GM08714 (cell line): ENCODE results near the gene MEN1.
"Not testable (repeated sequence)": the region's sequence is repeated elsewhere in the genome, so short reads cannot be mapped to it uniquely, and the experiment has no call there.

Experiments
- H3K4me3 ChIP-seq: fragments of 200-500 bp; sonication (Bioruptor generic); 2 replicates; pipeline ENCODE4 v1.5.1; 2014; ENCODE audit warnings: mild to moderate bottlenecking, low read length, inconsistent platforms
- ZNF274 ChIP-seq: IDR thresholded peaks from 2 replicates; pipeline ENCODE4 v1.6.1; 2012; ENCODE audit warnings: mild to moderate bottlenecking, low read depth, low read length

MEN1 gene

GRCh38 chr11:64850979-64851567 lies 40.7 kb upstream of the MEN1 start:
- H3K4me3 ChIP-seq = no peak overlapping the region; the same call in 1 of the 2 replicates
- TF ChIP-seq ZNF274 = no peak

- TF ChIP-seq ZNF274 = no peak
- no peak overlapping the region for H3K4me3 ChIP-seq
These were observed 39.4 kb upstream of the MEN1 start for GRCh38 chr11:64849598-64850356.

- no peak for TF ChIP-seq ZNF274
- H3K4me3 ChIP-seq = no peak overlapping the region
These were observed 38.7 kb upstream of the MEN1 start for GRCh38 chr11:64848826-64849597.

- H3K4me3 ChIP-seq = no peak overlapping the region
- TF ChIP-seq ZNF274 = no peak
These were observed 38.0 kb upstream of the MEN1 start for GRCh38 chr11:64848214-64848825.

GRCh38 chr11:64846998-64847666 lies 36.8 kb upstream of the MEN1 start:
- TF ChIP-seq ZNF274 = no peak
- no peak overlapping the region for H3K4me3 ChIP-seq

- H3K4me3 ChIP-seq = not testable (repeated sequence)
These were observed 35.4 kb upstream of the MEN1 start for GRCh38 chr11:64845776-64846129.

- no peak overlapping the region; the same call in 1 of the 2 replicates for H3K4me3 ChIP-seq
- TF ChIP-seq ZNF274 = no peak
These were observed 34.9 kb upstream of the MEN1 start for GRCh38 chr11:64845129-64845775.

GRCh38 chr11:64844330-64845128 lies 34.2 kb upstream of the MEN1 start, which contains the start of gene CDC42BPG:
Gene CDC42BPG, minus strand, starts transcription at chr11:64844653. Its CDS starts 84 bp downstream, at chr11:64844569.
- no peak for TF ChIP-seq ZNF274
- peak within 1 kb of the TSS; percentile 19; the same call in 1 of the 2 replicates for H3K4me3 ChIP-seq

GRCh38 chr11:64843686-64844329 lies 33.5 kb upstream of the MEN1 start:
- no peak for TF ChIP-seq ZNF274
- no peak overlapping the region; the same call in 1 of the 2 replicates for H3K4me3 ChIP-seq

GRCh38 chr11:64842851-64843685 lies 32.7 kb upstream of the MEN1 start:
- TF ChIP-seq ZNF274 = no peak
- H3K4me3 ChIP-seq = no peak overlapping the region

GRCh38 chr11:64842366-64842759 lies 32.0 kb upstream of the MEN1 start:
- H3K4me3 ChIP-seq = no peak overlapping the region
- no peak for TF ChIP-seq ZNF274
